Vagina (tissue), 2 donors: ENCODE results near the gene PRDM16. TPM values are rescaled to one million over a fixed set of nuclear protein-coding genes. Genes with fewer than 3 reads are reported as not detected.

Experiments used
- DNase-seq, 2 donors: peaks; one replicate each; pipeline ENCODE4 v3.0.0-alpha.2; 2017; ENCODE audit errors: extremely low spot score in 2 of 2
- H3K27ac ChIP-seq: fragments of 200-600 bp; sonication (generic); one replicate; pipeline ENCODE4 v1.5.1; 2019
- H3K27me3 ChIP-seq: fragments of 200-600 bp; sonication (generic); one replicate; pipeline ENCODE4 v1.5.1; 2019
- H3K36me3 ChIP-seq, 2 donors: fragments of 200-600 bp; sonication (generic); one replicate each; pipeline ENCODE4 v1.5.1; 2017 to 2019
- H3K4me1 ChIP-seq: fragments of 200-600 bp; sonication (generic); one replicate; pipeline ENCODE4 v1.5.1; 2019
- H3K4me3 ChIP-seq, 2 donors: fragments of 200-600 bp; sonication (generic); 1 replicate in 1 of 2; 2 replicates in 1 of 2; pipeline ENCODE4 v1.5.1; 2016 to 2019
- H3K9me3 ChIP-seq: fragments of 200-600 bp; sonication (generic); one replicate; pipeline ENCODE4 v1.5.1; 2019
- CTCF ChIP-seq, 3 experiments: fragments of 450-650 bp in 2 of 3; fragments of 200-600 bp in 1 of 3; sonication (generic) in 1 of 3; IDR thresholded peaks; one replicate each; pipeline ENCODE4 v1.5.1; 2017 to 2019; ENCODE audit warnings: antibody characterized with exemption in 3 of 3, mild to moderate bottlenecking in 2 of 3, moderate library complexity in 2 of 3
- POLR2A ChIP-seq, 2 donors: fragments of 450-650 bp; IDR thresholded peaks; one replicate each; pipeline ENCODE4 v1.6.1; 2017; ENCODE audit warnings: antibody characterized with exemption in 2 of 2, mild to moderate bottlenecking in 2 of 2, moderate library complexity in 2 of 2
- POLR2AphosphoS5 ChIP-seq, 2 donors: sonication (generic); formaldehyde crosslinking; IDR thresholded peaks; one replicate each; pipeline ENCODE4 v1.9.0; 2017; ENCODE audit warnings: antibody characterized with exemption in 2 of 2, mild to moderate bottlenecking in 2 of 2, low read depth in 1 of 2; ENCODE audit not compliant: insufficient read depth in 1 of 2
- intact Hi-C: fragments of 100-400 bp; cut with DNase I; formaldehyde crosslinking; loops from one replicate; pipeline ENCODE4 v1.15.1; 2023
- total RNA-seq: library from RNA; depleted of rRNA; stranded (reverse); fragments of >200 nt; gene quantifications from one replicate; pipeline ENCODE4 v1.2.3, GENCODE V29; 2016

Gene PRDM16
- total RNA-seq, 1 donor from 2014 or later: 3.9 TPM

DNA sequence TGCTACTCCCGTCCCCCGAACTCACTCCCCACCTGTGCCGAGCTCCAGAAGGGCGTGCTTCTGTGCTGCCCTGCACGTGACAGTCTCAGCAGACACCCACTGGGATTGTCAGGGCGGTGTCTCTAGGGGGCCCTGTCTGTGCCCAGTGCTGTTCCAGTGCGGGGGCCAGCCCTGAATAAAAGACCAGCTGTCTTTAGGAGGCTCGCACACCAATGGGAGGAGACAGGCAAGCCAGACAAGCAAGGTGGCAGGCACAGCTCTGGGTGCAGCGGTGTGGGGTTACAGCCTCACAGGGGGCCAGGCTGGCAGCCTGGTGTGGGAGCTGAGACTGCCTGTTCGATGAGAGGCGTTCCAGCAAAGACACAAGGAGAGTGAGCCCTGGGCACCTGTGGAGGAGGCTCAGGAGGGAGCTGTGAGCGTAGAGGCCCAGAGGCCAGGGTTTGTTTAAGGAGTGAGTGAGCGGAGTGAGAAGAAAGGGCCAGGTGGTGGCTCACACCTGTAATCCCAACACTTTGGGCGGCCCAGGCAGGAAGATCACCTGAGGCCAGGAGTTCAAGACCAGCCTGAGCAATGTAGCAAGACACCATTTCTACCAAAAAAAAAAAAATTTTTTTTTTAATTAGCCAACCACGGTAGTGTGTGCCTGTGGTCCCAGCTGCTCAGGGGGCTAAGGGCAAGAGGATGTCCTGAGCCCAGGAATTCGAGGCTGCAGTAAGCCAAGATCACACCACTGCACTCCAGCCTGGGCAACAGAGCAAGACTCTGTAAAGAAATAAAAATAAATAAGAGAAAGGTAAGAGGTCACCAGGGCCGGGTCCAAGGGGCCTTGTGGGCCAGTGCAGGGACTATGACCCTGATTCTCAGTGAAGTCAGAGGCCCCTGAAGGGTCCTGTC, 337.2 kb downstream of the PRDM16 start:
- DNase-seq: no peak
- Histone ChIP-seq H3K4me1 (peaks cover 12% of the 10 kb centered on the region), H3K36me3 (no peaks in the 10 kb centered on the region), H3K27me3 (no peaks in the 10 kb centered on the region), H3K27ac (no peak overlapping the region), H3K4me3 (no peak overlapping the region), H3K9me3 (no peaks in the 10 kb centered on the region)
- intact Hi-C loops: no loop called here
- no peak for TF ChIP-seq POLR2A (IDR thresholded peaks at IDR 0.05)
- TF ChIP-seq CTCF (IDR thresholded peaks at IDR 0.05): no peak
- TF ChIP-seq POLR2AphosphoS5 (IDR thresholded peaks at IDR 0.05; ENCODE audit: insufficient read depth in 1 of 2, low read depth in 1 of 2): no peak

GRCh38 chr1:3407021-3407420, 338.0 kb downstream of the PRDM16 start:
- DNase-seq: no peak
- Histone ChIP-seq H3K4me1 (peaks cover 10% of the 10 kb centered on the region), H3K27ac (no peak overlapping the region), H3K4me3 (no peak overlapping the region), H3K9me3 (no peaks in the 10 kb centered on the region), H3K36me3 (no peaks in the 10 kb centered on the region), H3K27me3 (no peaks in the 10 kb centered on the region)
- intact Hi-C loops: no loop called here
- no peak for TF ChIP-seq POLR2AphosphoS5 (IDR thresholded peaks at IDR 0.05; ENCODE audit: insufficient read depth in 1 of 2, low read depth in 1 of 2)
- no peak for TF ChIP-seq CTCF (IDR thresholded peaks at IDR 0.05)
- no peak for TF ChIP-seq POLR2A (IDR thresholded peaks at IDR 0.05)

GRCh38 chr1:3408751-3409266, 339.8 kb downstream of the PRDM16 start:
- H3K4me3 ChIP-seq: no peak overlapping the region
- TF ChIP-seq POLR2AphosphoS5 (IDR thresholded peaks at IDR 0.05; ENCODE audit: insufficient read depth in 1 of 2, low read depth in 1 of 2) (no peak), POLR2A (IDR thresholded peaks at IDR 0.05) (no peak), CTCF (IDR thresholded peaks at IDR 0.05) (no peak)
- H3K36me3 ChIP-seq: no peaks in the 10 kb centered on the region
- no peaks in the 10 kb centered on the region for H3K4me1 ChIP-seq
- H3K9me3 ChIP-seq: no peaks in the 10 kb centered on the region
- H3K27ac ChIP-seq: no peak overlapping the region
- intact Hi-C loops: loop anchor here (2.0 kb wide), 1 partner anchor 340 kb away; the partner anchor contains the start of gene PRDM16
- no peak for DNase-seq
- H3K27me3 ChIP-seq: no peaks in the 10 kb centered on the region

- TF ChIP-seq POLR2A (IDR thresholded peaks at IDR 0.05) (no peak), POLR2AphosphoS5 (IDR thresholded peaks at IDR 0.05; ENCODE audit: insufficient read depth in 1 of 2, low read depth in 1 of 2) (no peak), CTCF (IDR thresholded peaks at IDR 0.05) (no peak)
- no peak overlapping the region for H3K4me3 ChIP-seq
- H3K27me3 ChIP-seq: no peaks in the 10 kb centered on the region
- intact Hi-C loops: loop anchor here (2.0 kb wide), 1 partner anchor 341 kb away; the partner anchor contains the start of gene PRDM16
- no peaks in the 10 kb centered on the region for H3K36me3 ChIP-seq
- no peaks in the 10 kb centered on the region for H3K4me1 ChIP-seq
- H3K27ac ChIP-seq: no peak overlapping the region
- no peaks in the 10 kb centered on the region for H3K9me3 ChIP-seq
- no peak for DNase-seq
Measured at GRCh38 chr1:3409366-3410141, 340.6 kb downstream of the PRDM16 start.
